Mucosa of gallbladder (tissue), 1 donor: ENCODE measurements around the gene PKN1. TPM values are rescaled to one million over a fixed set of nuclear protein-coding genes. Genes with fewer than 3 reads are reported as not detected.
"Not testable (repeated sequence)": the region's sequence is repeated elsewhere in the genome, so short reads cannot be mapped to it uniquely, and the experiment has no call there.

Experiments
- DNase-seq: peaks from one replicate; pipeline ENCODE4 v3.0.0-alpha.2; 2020; ENCODE audit warnings: low spot score
- total RNA-seq: library from RNA; stranded (reverse); gene quantifications from one replicate; pipeline ENCODE4 v1.2.1, GENCODE V29; 2021
- donor health status: DM: no; HTN: no; CAD: no.

Gene PKN1
- total RNA-seq = 136 TPM

DNA sequence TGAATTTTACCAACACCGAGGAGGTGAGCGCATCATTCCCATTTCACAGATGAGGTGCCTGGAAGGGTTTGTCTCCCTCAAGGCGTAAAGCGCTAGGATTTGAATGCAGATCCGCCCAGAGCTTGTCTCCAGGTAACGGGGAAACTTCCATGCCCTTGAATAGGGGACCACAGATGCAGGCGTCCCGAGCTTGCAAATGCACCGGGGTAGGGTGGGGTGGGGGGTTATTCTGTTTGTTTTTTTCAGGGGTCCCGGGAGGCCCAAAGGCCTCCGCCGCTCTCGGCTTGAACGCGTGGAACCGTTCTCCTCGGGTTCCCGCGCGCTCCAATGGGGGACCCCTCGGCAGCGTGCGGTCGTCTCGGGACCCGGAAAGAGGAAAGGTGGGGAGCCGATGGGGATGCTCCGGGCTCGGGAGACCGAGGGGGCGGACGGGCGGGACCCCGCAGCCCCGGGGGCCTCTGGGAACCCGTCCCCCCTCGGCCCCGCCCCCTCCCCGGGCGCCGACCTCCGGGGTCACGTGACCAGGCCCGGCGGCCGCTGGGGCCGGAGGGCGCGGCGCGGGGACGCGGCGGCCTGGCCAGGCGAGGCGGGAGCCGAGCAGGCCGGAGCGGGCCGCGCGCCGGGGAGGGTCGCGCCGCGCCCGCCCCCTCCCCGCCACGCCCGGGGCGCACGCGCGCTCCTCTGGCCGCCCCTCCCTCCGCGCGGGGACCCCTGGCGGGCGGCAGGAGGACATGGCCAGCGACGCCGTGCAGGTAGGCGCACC lies at the start of gene PKN1:
PKN1 (plus strand) TSS at position 516 of the 763 bp plus-strand sequence; CDS start at position 732, 216 bp downstream.
- no peak for DNase-seq

DNA sequence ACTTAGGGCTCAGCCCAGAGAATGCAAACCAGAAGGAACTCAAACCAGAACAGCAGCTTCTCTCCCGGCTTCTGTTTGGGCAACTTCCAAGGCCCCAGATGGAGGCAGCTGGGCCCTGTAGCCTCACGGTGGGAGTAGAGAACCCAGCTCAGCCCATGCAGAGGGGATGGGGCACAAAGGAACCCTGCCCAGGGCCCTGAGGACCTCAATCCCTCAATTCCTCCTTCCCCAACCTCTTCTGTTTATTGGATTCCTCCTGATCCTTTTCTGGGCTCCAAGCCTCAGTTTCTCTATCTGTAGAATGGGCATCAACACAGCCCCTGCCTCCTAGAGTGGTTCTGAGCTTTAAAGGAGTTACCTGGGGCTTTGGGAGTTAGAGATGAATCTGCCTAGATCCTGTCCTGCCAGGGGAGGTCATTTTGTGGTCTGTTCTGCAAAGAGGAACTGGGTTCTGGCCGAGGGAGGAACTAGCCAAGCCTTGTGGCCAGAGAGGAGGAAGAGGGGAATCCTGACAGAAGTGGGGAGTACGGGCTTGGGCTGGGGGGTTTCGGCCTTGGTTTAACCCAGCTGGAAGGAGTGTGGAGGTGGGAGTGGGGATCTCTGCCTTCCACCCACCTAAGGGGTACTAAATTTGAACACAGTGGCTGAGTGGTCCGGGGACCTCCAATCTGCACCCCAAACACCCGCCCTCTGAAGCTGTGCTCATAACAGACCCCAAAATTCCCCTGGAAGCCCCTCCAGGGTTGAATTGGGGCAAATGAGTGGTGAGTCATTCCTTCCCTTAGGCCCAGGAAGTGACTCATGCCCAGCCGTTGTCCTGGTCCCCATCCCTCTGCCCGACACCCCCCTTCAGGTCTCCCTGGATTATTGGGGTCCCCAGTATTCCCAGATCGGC lies 49.2 kb upstream of the PKN1 start:
- no peak for DNase-seq

DNA sequence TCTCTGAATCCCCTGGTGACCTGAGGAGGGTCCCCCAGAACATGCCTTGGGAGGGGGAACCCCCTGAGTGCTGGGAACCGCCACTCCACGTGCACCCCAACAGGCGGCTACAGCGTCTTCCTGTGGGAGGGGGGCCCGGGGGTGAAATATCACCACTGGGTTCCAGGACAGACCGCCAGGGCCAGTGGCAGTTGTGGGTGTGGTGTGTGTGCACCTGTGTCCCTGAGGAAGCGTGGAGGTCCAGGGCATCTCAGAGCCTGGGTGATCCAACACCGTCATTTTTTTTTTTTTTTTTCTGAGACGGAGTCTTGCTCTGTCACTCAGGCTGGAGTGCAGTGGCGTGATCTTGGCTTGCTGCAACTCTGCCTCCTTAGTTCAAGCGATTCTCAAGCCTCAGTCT lies 47.6 kb upstream of the PKN1 start:
- DNase-seq = no peak

DNA sequence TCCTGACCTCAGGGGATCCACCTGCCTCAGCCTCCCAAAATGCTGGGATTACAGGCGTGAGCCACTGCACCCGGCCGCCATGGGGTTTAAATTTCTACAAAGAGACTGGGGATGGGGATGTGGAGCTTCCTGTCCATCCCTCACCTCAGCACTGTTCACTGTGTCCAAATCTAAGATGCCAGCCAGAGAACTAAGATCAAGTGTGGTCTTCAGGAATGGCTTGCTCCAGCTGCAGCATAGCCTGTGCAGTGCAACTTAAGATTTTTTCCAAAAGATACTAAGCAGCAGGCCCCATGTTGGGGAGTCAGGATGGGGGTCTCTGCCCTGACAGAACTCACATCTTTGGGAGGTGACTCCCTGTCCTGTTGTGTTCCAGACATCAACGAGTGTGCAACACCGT lies 42.6 kb upstream of the PKN1 start:
- no peak for DNase-seq

DNA sequence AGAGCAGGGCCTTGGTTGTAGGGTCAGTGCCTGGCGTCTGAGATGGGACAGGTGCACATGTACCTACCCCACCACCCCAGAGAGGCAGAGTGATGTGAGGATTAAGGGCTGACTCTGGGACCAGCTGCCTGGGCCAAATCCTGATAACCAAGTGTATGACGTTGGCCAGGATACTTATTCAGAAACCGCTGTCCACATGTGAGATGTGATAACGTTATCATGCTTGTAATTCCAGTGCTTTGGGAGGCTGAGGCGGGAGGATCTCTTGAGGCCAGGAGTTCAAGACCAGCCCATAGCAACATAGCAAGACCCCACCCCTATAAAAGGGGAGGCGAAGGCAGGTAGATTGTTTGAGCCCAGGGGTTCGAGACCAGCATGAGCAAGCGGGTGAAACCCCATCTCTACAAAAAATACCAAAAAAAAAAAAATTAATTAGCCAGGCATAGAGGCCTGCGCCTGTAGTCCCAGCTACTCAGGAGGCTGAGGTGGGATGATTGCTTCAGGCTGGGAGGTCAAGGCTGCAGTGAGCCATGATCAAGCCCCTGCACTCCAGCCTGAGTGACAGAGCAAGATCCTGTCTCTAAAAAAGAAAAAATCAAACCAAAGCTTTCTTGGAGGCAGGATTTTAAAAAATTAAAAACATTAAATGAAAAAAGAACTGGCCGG lies 41.8 kb upstream of the PKN1 start:
- no peak for DNase-seq

DNA sequence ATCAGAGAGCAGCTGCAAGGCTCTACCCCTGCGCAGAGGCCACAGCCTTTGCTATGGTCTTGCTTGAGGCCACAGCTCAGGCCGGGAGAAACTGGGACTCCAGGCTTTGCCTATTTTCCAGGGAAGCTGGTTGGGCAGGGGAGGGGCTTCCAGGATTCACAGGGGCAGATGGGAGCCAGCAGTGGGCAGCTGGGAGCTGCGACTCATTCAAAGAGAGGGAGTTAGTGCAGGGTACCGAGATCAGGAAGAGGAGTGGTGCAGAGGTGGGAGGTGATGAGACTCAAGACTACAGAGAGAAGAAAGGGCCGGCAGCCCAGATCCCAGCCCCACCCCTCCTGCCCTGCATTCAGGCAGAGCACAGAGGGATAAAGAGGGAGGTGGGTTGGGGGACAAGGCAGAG lies 39.8 kb upstream of the PKN1 start:
- DNase-seq = no peak

DNA sequence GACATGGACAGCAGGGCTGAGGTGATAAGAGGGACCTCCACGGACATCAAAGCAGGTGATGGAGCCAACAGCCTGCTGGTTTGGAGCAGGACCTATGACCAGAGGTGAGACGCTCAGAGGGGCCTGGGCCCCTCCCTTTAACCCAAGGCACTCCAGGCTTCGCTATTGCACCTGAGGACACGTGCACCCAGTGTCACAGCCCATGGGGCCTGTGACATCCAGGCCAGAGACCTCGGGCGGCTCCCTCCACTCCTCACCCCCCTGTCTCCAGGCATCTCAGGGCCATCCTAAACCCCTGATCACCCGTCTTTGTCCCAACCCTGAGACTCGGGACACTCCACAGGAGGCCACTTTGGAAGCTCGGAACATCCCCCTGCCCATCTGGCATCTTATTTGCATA lies 38.9 kb upstream of the PKN1 start:
- DNase-seq = no peak

DNA sequence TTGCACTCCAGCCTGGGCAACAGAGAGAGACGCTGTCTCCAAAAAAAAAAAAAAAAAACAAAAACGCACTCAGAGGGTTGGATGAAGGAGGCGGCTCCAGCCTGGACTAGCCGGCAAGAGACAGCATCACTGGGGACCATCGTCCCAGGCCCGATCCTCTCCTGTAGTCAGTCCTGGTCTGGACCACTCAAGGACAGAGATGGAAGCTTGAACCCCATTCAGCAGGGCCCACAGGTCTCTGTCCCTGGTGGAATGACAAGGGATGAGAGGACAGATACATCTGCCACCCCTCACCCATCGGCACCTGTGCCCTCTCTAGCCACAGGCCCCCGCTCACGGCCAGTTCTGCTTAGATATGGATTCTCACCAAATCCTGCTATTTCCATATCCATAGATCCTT lies 37.8 kb upstream of the PKN1 start:
- no peak for DNase-seq

DNA sequence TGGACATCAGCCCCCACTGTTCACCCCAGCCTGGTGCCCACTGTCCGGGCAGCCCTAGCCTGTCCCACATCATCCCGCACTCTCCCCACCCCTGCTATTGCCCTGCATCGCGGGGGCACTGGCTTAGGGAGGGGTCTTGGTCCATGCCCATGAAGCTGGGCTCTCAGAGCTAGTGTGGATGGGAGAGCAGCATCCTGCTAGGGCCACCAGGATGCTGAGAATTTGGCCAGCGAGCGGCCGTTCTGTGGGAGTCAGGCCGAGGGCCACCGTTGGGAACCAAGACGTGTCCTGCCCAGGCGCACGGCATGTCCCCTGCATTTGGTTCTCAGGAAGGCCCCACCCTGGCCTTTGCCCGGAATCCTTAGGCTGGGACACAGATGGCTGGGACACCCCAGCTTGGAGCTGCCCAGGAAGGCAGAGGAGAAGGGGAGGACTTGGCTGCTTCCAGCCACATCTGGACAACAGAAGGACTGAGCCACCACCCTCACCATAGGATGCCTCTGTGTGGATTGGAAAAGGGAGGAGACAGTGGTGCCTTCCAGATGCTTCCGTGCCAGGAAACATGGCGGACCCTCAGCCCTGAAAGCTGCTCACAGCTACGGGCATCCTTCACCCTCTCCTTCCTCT lies 37.3 kb upstream of the PKN1 start:
- DNase-seq = no peak

DNA sequence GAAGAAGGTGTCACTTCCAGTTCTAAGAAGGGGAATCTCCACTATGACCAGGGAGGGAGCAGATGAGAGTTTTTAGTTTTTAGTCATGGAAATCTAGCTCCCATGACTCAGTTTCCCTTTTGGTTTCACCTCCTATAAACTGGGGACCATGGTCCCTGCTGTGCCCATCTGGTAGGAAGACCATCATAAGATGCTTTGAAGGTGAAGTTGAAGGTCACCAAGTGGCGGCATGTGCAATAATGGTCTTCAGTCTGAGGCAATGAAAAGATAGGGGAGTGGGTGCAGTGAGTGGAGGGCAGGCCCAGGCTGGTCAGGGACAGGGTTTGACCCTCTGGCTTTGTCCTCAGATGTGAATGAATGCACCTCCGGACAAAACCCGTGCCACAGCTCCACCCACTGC lies 36.4 kb upstream of the PKN1 start:
- DNase-seq = not testable (repeated sequence)

DNA sequence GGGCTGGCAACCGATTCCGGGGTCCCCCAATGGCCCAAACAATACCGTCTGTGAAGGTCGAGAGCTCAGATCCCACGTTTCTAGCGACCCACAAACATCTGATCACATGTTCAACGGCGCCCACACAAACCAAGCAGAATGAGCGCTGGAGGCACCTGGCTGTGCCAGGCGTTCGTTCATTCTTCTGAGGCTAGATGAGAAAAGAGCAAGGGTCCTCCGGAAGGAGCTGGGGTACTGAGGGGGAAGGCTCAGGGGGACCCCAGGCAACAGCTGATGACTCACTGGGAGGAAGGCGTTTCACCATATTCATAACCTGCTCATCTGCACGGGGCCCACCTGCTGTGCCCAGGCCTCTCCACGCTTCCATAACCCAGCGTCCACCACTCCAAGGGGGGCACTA lies 35.9 kb upstream of the PKN1 start:
- DNase-seq = not testable (repeated sequence)

DNA sequence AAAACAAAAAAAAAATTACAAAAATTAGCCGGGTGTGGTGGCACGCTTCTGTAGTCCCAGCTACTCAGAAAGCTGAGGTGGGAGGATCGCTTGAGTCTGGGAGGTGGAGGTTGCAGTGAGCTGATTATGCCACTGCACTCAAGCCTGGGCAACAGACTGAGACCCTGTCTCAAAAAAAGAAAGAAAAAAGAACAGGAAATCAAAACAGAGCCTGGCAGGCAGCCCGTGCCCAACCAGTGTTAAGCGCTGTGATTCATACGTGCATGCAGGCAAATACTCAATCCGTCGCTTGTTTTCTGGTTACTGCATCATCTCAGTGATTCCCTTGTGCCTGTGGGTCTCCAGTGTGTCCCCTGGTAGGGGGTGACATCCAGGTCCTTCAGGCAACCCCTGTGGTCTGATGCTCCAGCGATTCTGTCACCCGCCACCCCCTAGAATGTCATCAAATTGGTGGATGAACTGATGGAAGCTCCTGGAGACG lies 32.1 kb upstream of the PKN1 start:
- no peak for DNase-seq

DNA sequence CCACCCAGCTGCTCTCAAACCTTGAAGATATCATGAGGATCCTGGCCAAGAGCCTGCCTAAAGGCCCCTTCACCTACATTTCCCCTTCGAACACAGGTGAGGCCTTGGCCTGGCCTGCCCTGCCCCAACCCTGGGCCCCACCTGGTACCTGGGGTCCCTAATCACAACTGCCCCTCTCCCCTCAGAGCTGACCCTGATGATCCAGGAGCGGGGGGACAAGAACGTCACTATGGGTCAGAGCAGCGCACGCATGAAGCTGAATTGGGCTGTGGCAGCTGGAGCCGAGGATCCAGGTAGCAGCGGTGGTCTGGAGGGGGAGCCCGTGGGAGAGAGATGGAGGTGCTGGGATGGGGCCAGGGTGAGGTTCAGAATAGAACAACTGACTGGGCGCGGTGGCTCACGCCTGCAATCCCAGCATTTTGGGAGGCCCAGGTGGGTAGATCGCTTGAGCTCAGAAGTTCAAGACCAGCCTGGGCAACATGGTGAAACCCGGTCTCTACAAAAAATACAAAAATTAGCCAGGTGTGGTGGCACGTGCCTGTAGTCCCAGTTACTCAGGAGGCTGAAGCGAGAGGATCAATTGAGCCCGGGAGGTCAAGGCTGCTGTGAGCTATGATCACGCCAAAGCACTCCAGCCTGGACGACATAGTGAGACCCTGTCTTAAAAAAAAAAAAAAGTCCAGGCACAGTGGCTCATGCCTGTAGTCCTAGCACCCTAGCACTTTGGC lies 31.5 kb upstream of the PKN1 start:
- no peak for DNase-seq

DNA sequence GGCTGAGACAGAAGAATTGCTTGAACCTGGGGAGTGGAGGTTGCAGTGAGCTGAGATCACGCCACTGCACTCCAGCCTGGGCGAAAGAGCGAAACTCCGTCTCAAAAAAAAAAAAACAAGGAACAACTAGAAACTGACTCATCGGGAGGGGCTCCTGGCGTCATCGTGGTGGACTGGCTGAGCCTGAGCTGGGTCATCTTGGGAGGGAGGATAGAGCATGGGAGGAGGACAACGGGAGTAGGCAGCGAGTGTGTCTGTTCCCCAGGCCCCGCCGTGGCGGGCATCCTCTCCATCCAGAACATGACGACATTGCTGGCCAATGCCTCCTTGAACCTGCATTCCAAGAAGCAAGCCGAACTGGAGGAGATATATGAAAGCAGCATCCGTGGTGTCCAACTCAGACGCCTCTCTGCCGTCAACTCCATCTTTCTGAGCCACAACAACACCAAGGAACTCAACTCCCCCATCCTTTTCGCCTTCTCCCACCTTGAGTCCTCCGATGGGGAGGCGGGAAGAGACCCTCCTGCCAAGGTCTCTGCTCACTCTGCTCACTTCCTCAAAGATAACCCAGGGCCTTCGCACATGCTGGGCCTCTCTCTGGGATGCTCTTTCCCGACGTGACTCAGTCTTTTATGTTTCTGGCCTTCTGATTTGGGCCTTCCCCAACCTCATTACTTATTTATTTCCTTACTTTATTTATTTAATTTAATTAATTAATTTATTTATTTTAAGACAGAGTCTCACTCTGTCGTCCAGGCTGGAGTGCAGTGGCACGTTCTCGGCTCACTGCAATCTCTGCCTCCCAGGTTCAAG lies 30.6 kb upstream of the PKN1 start:
- DNase-seq = no peak

DNA sequence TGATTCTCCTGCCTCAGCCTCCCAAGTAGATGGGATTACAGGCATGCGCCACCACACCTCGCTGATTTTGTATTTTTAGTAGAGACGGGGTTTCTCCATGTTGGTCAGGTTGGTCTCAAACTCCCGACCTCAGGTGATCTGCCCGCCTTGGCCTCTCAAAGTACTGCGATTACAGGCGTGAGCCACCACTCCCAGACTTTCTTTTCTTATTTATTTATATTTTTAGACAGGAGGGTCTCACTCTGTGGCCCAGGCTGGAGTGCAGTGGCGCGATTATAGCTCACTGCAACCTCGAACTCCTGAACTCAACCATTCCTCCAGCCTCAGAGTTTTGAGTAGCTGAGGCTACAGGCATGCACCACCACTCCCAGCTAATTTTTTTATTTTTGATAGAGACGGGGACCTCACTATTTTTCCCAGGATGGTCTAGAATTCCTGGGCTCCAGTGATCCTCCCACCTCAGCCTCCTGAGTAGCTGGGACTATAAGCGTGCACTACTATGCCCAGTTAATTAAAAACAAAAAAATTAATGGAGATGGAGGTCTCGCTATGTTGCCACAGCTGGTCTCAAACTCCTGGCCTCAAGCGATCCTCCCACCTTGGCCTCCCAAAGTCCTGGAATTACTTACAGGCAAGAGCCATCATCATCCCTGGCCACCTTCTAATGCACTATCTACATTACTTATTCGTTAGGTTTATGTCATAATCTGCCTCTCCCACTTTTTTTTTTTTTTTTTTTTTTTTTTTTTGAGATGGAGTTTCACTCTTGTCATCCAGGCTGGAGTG lies 29.8 kb upstream of the PKN1 start:
- DNase-seq = not testable (repeated sequence)

DNA sequence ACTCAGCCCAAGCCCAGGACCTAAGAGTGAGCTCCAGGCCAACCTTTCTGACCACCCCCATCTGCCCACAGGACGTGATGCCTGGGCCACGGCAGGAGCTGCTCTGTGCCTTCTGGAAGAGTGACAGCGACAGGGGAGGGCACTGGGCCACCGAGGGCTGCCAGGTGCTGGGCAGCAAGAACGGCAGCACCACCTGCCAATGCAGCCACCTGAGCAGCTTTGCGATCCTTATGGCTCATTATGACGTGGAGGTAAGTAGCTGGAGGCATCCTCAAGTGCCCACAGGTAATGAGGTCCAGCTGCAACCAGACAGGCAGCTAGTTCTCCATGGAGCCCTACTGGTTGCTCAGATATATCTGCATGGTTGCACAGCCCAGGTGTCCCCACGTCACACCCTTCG lies 28.8 kb upstream of the PKN1 start:
- no peak for DNase-seq

DNA sequence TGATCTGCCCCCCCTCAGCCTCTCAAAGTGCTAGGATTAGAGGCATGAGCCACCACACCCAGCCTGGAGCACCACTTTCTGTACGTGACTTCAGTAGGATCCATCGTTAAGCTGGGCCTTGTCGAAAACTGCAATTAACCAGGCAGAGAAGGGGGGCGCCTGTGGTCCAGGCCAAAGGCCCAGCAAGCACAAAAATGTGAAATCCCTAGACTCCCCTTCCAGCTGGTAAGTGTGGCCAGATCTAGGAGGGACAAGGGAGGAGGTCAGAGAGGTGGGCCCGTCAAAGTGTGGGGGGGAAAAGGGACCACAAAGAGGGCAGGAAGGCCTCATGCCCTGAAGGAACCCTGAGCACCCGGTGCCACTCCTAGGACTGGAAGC lies 27.7 kb upstream of the PKN1 start:
- DNase-seq = no peak

DNA sequence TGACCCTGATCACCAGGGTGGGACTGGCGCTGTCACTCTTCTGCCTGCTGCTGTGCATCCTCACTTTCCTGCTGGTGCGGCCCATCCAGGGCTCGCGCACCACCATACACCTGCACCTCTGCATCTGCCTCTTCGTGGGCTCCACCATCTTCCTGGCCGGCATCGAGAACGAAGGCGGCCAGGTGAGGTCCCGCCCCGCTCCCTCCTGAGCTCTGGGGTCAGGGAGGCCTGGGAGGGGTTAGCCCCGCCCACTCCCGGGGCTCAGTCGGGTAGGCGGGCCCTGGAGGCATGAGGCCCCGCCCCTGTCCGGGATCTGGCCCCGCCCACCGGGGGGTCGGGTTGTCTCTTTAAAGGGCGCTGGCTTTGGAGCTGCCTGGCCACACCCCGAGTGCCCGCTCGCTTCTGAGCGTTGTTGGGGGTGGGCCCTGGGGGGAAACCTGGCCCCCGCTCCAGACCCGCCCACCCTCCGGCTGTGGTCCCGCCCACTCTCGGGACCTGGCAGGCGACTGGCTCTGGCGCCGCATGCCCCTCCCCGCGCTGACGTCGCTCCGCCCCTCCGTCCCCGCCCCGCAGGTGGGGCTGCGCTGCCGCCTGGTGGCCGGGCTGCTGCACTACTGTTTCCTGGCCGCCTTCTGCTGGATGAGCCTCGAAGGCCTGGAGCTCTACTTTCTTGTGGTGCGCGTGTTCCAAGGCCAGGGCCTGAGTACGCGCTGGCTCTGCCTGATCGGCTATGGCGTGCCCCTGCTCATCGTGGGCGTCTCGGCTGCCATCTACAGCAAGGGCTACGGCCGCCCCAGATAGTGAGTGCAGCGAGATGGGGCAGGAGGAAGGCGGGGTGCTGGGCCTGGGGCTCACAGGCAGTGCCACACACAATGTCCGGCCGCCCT lies 27.1 kb upstream of the PKN1 start:
- DNase-seq = peak; percentile 90
